Measurements from ENCODE around the gene ITGB6. TPM values are rescaled to one million over a fixed set of nuclear protein-coding genes. Genes with fewer than 3 reads are reported as not detected.

Gene ITGB6
- total and polyA plus RNA-seq, 2 donors (not counting 1 experiment from before 2014, with no cell fraction given) = 0.01 TPM; not detected in 1

- Histone ChIP-seq H4K20me1 (ENCODE audit: control insufficient read depth, extremely low read depth, insufficient read depth, low read length) (no peaks in the 10 kb centered on the region), H3K36me3 (ENCODE audit: control insufficient read depth, insufficient read depth, low read length) (no peaks in the 10 kb centered on the region), H3K9me3 (ENCODE audit: control insufficient read depth, insufficient read depth, low read depth, low read length) (no peaks in the 10 kb centered on the region), H3K9ac (ENCODE audit: insufficient read depth, low read length) (no peak overlapping the region), H2AFZ (ENCODE audit: low read length) (no peak overlapping the region), H3K27ac (ENCODE audit: insufficient read depth, low read length) (no peak overlapping the region), H3K4me1 (ENCODE audit: control insufficient read depth, extremely low read depth, insufficient read depth, low read length) (peaks cover 3% of the 10 kb centered on the region), H3K4me3 (replicated peaks in 1 of 4; ENCODE audit: control extremely low read depth in 1 of 4, insufficient read depth in 1 of 4, low read depth in 3 of 4, low read length in 4 of 4) (no peak overlapping the region), H3K27me3 (ENCODE audit: control insufficient read depth, insufficient read depth, low read length) (no peaks in the 10 kb centered on the region), H3K79me2 (ENCODE audit: control insufficient read depth, insufficient read depth, low read length) (no peaks in the 10 kb centered on the region), H3K4me2 (ENCODE audit: extremely low read depth, insufficient read depth, low read length) (no peak overlapping the region)
- TF ChIP-seq, protein P1, sequence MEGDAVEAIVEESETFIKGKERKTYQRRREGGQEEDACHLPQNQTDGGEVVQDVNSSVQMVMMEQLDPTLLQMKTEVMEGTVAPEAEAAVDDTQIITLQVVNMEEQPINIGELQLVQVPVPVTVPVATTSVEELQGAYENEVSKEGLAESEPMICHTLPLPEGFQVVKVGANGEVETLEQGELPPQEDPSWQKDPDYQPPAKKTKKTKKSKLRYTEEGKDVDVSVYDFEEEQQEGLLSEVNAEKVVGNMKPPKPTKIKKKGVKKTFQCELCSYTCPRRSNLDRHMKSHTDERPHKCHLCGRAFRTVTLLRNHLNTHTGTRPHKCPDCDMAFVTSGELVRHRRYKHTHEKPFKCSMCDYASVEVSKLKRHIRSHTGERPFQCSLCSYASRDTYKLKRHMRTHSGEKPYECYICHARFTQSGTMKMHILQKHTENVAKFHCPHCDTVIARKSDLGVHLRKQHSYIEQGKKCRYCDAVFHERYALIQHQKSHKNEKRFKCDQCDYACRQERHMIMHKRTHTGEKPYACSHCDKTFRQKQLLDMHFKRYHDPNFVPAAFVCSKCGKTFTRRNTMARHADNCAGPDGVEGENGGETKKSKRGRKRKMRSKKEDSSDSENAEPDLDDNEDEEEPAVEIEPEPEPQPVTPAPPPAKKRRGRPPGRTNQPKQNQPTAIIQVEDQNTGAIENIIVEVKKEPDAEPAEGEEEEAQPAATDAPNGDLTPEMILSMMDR (conservative IDR thresholded peaks at IDR 0.05 in 1 of 2, IDR thresholded peaks at IDR 0.05 in 1 of 2; ENCODE audit: low read depth in 1 of 2, low read length in 2 of 2) = no peak
- TF ChIP-seq EZH2 (IDR thresholded peaks at IDR 0.05; ENCODE audit: low read length, missing control alignments) = no peak
- DNase-seq (ENCODE audit: low read depth in 2 of 2) = no peak
Observed at GRCh38 chr2:160145471-160145870, 54.6 kb downstream of the ITGB6 start.

DNA sequence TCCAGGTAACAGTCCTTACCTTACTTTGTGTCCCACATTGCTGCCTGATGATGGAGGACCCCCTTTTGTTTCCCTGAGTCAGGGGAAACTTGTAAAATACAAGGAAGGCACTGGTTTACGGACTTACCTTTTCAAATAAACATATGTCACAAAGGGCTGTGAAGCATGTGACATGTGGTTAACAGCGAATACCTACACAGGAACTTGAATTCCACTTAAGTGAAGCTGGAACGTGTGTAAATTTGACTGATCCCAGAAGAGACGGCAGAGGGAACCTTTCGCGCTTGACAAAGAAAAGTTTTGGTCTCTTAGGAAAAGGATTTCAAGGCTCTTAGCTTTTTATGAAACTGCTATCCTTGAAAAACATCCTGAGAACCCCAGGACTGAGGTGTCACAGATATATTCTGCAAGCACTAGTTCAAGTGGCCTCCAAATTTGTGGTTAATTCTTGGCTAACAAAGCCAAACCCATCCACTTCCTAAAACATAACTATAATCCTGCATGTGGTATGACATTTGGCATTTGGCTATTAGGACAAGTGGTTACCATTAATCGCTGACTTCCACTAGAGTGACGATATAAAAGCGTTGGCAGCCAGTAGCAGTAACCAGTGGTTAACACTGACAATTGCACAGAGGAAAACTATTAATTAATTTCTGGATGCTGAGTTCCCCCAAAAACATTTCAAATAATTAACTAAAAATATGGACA is 55.6 kb downstream of the ITGB6 start:
- no peak overlapping the region for H3K9ac ChIP-seq (ENCODE audit: insufficient read depth, low read length)
- H3K4me3 ChIP-seq (replicated peaks in 1 of 4; ENCODE audit: control extremely low read depth in 1 of 4, insufficient read depth in 1 of 4, low read depth in 3 of 4, low read length in 4 of 4) = no peak overlapping the region
- no peak overlapping the region for H3K27ac ChIP-seq (ENCODE audit: insufficient read depth, low read length)
- no peaks in the 10 kb centered on the region for H3K36me3 ChIP-seq (ENCODE audit: control insufficient read depth, insufficient read depth, low read length)
- H3K9me3 ChIP-seq (ENCODE audit: control insufficient read depth, insufficient read depth, low read depth, low read length) = no peaks in the 10 kb centered on the region
- TF ChIP-seq, protein P1 (conservative IDR thresholded peaks at IDR 0.05 in 1 of 2, IDR thresholded peaks at IDR 0.05 in 1 of 2; ENCODE audit: low read depth in 1 of 2, low read length in 2 of 2) = no peak
- TF ChIP-seq EZH2 (IDR thresholded peaks at IDR 0.05; ENCODE audit: low read length, missing control alignments) = no peak
- H3K27me3 ChIP-seq (ENCODE audit: control insufficient read depth, insufficient read depth, low read length) = no peaks in the 10 kb centered on the region
- H4K20me1 ChIP-seq (ENCODE audit: control insufficient read depth, extremely low read depth, insufficient read depth, low read length) = no peaks in the 10 kb centered on the region
- no peaks in the 10 kb centered on the region for H3K79me2 ChIP-seq (ENCODE audit: control insufficient read depth, insufficient read depth, low read length)
- no peak overlapping the region for H2AFZ ChIP-seq (ENCODE audit: low read length)
- no peak overlapping the region for H3K4me2 ChIP-seq (ENCODE audit: extremely low read depth, insufficient read depth, low read length)
- peaks cover 3% of the 10 kb centered on the region for H3K4me1 ChIP-seq (ENCODE audit: control insufficient read depth, extremely low read depth, insufficient read depth, low read length)
- DNase-seq (ENCODE audit: low read depth in 2 of 2) = peak in 1 of 2 donors; percentile 54

- H3K27me3 ChIP-seq (ENCODE audit: control insufficient read depth, insufficient read depth, low read length) = no peaks in the 10 kb centered on the region
- H3K4me3 ChIP-seq (replicated peaks in 1 of 4; ENCODE audit: control extremely low read depth in 1 of 4, insufficient read depth in 1 of 4, low read depth in 3 of 4, low read length in 4 of 4) = no peak overlapping the region
- H3K9me3 ChIP-seq (ENCODE audit: control insufficient read depth, insufficient read depth, low read depth, low read length) = no peaks in the 10 kb centered on the region
- peak in 1 of 2 donors; percentile 38 for DNase-seq (ENCODE audit: low read depth in 2 of 2)
- H3K27ac ChIP-seq (ENCODE audit: insufficient read depth, low read length) = no peak overlapping the region
- no peak for TF ChIP-seq EZH2 (IDR thresholded peaks at IDR 0.05; ENCODE audit: low read length, missing control alignments)
- TF ChIP-seq, protein P1 (conservative IDR thresholded peaks at IDR 0.05 in 1 of 2, IDR thresholded peaks at IDR 0.05 in 1 of 2; ENCODE audit: low read depth in 1 of 2, low read length in 2 of 2) = no peak
- H3K9ac ChIP-seq (ENCODE audit: insufficient read depth, low read length) = no peak overlapping the region
- H2AFZ ChIP-seq (ENCODE audit: low read length) = no peak overlapping the region
- peaks cover 3% of the 10 kb centered on the region for H3K4me1 ChIP-seq (ENCODE audit: control insufficient read depth, extremely low read depth, insufficient read depth, low read length)
- no peaks in the 10 kb centered on the region for H3K36me3 ChIP-seq (ENCODE audit: control insufficient read depth, insufficient read depth, low read length)
- no peaks in the 10 kb centered on the region for H3K79me2 ChIP-seq (ENCODE audit: control insufficient read depth, insufficient read depth, low read length)
- H4K20me1 ChIP-seq (ENCODE audit: control insufficient read depth, extremely low read depth, insufficient read depth, low read length) = no peaks in the 10 kb centered on the region
- H3K4me2 ChIP-seq (ENCODE audit: extremely low read depth, insufficient read depth, low read length) = no peak overlapping the region
Observed at GRCh38 chr2:160142472-160142871, 57.6 kb downstream of the ITGB6 start.
